ENCODE results near the gene NPIPB2. TPM values are rescaled to one million over a fixed set of nuclear protein-coding genes. Genes with fewer than 3 reads are reported as not detected.

Gene NPIPB2
- total and polyA plus RNA-seq, 2 donors (not counting 1 experiment from before 2014, with no cell fraction given) = 1.2 to 3.3 TPM

GRCh38 chr16:11901091-11901490 lies 40.8 kb downstream of the NPIPB2 start:
- no peak overlapping the region for H3K4me3 ChIP-seq (replicated peaks in 1 of 4; ENCODE audit: control extremely low read depth in 1 of 4, insufficient read depth in 1 of 4, low read depth in 3 of 4, low read length in 4 of 4)
- TF ChIP-seq, protein P1, sequence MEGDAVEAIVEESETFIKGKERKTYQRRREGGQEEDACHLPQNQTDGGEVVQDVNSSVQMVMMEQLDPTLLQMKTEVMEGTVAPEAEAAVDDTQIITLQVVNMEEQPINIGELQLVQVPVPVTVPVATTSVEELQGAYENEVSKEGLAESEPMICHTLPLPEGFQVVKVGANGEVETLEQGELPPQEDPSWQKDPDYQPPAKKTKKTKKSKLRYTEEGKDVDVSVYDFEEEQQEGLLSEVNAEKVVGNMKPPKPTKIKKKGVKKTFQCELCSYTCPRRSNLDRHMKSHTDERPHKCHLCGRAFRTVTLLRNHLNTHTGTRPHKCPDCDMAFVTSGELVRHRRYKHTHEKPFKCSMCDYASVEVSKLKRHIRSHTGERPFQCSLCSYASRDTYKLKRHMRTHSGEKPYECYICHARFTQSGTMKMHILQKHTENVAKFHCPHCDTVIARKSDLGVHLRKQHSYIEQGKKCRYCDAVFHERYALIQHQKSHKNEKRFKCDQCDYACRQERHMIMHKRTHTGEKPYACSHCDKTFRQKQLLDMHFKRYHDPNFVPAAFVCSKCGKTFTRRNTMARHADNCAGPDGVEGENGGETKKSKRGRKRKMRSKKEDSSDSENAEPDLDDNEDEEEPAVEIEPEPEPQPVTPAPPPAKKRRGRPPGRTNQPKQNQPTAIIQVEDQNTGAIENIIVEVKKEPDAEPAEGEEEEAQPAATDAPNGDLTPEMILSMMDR (conservative IDR thresholded peaks at IDR 0.05 in 1 of 2, IDR thresholded peaks at IDR 0.05 in 1 of 2; ENCODE audit: low read depth in 1 of 2, low read length in 2 of 2) = no peak
- no peak for TF ChIP-seq EZH2 (IDR thresholded peaks at IDR 0.05; ENCODE audit: low read length, missing control alignments)
- no peaks in the 10 kb centered on the region for H3K9me3 ChIP-seq (ENCODE audit: control insufficient read depth, insufficient read depth, low read depth, low read length)
- DNase-seq (ENCODE audit: low read depth in 2 of 2) = peak in 1 of 2 donors; percentile 43
- H4K20me1 ChIP-seq (ENCODE audit: control insufficient read depth, extremely low read depth, insufficient read depth, low read length) = no peaks in the 10 kb centered on the region
- H3K4me1 ChIP-seq (ENCODE audit: control insufficient read depth, extremely low read depth, insufficient read depth, low read length) = peaks cover 3% of the 10 kb centered on the region
- H3K9ac ChIP-seq (ENCODE audit: insufficient read depth, low read length) = no peak overlapping the region
- H3K79me2 ChIP-seq (ENCODE audit: control insufficient read depth, insufficient read depth, low read length) = peaks cover 87% of the 10 kb centered on the region
- H3K27me3 ChIP-seq (ENCODE audit: control insufficient read depth, insufficient read depth, low read length) = no peaks in the 10 kb centered on the region
- no peak overlapping the region for H3K27ac ChIP-seq (ENCODE audit: insufficient read depth, low read length)
- H3K4me2 ChIP-seq (ENCODE audit: extremely low read depth, insufficient read depth, low read length) = no peak overlapping the region
- no peaks in the 10 kb centered on the region for H3K36me3 ChIP-seq (ENCODE audit: control insufficient read depth, insufficient read depth, low read length)
- no peak overlapping the region for H2AFZ ChIP-seq (ENCODE audit: low read length)

- Histone ChIP-seq H3K27ac (ENCODE audit: insufficient read depth, low read length) (no peak overlapping the region), H3K4me1 (ENCODE audit: control insufficient read depth, extremely low read depth, insufficient read depth, low read length) (peaks cover 3% of the 10 kb centered on the region), H3K27me3 (ENCODE audit: control insufficient read depth, insufficient read depth, low read length) (no peaks in the 10 kb centered on the region), H3K36me3 (ENCODE audit: control insufficient read depth, insufficient read depth, low read length) (peaks cover 5% of the 10 kb centered on the region), H3K4me3 (replicated peaks in 1 of 4; ENCODE audit: control extremely low read depth in 1 of 4, insufficient read depth in 1 of 4, low read depth in 3 of 4, low read length in 4 of 4) (no peak overlapping the region), H3K9me3 (ENCODE audit: control insufficient read depth, insufficient read depth, low read depth, low read length) (no peaks in the 10 kb centered on the region), H3K4me2 (ENCODE audit: extremely low read depth, insufficient read depth, low read length) (no peak overlapping the region), H2AFZ (ENCODE audit: low read length) (no peak overlapping the region), H4K20me1 (ENCODE audit: control insufficient read depth, extremely low read depth, insufficient read depth, low read length) (no peaks in the 10 kb centered on the region), H3K9ac (ENCODE audit: insufficient read depth, low read length) (no peak overlapping the region), H3K79me2 (ENCODE audit: control insufficient read depth, insufficient read depth, low read length) (peaks cover 64% of the 10 kb centered on the region)
- no peak for TF ChIP-seq EZH2 (IDR thresholded peaks at IDR 0.05; ENCODE audit: low read length, missing control alignments)
- TF ChIP-seq, protein P1 (conservative IDR thresholded peaks at IDR 0.05 in 1 of 2, IDR thresholded peaks at IDR 0.05 in 1 of 2; ENCODE audit: low read depth in 1 of 2, low read length in 2 of 2) = no peak
- peak; percentile 64 to 83 for DNase-seq (ENCODE audit: low read depth in 2 of 2)
Observed at GRCh38 chr16:11896486-11897176, 45.2 kb downstream of the NPIPB2 start.

DNA sequence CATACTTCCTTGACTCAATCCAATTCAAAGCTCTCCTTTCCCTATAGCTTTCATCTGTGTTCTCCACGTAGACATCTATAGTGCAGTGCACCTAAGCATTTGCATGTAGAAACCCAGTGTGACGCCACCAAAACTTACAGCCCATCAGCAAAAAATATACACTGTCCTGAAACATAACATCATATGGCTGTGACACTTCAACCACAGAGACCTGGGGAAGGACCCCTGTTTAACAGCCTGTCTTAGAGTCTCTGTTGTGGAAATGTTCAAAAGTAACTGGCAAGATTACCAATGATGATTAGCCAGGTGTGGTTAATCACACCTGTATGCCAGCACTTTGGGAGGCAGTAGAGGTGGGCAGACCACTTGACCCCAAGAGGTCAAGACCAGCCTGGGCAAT lies 48.3 kb downstream of the NPIPB2 start:
- Histone ChIP-seq H4K20me1 (ENCODE audit: control insufficient read depth, extremely low read depth, insufficient read depth, low read length) (no peaks in the 10 kb centered on the region), H3K4me2 (ENCODE audit: extremely low read depth, insufficient read depth, low read length) (no peak overlapping the region), H3K9me3 (ENCODE audit: control insufficient read depth, insufficient read depth, low read depth, low read length) (no peaks in the 10 kb centered on the region), H3K79me2 (ENCODE audit: control insufficient read depth, insufficient read depth, low read length) (peaks cover 34% of the 10 kb centered on the region), H3K27me3 (ENCODE audit: control insufficient read depth, insufficient read depth, low read length) (no peaks in the 10 kb centered on the region), H3K36me3 (ENCODE audit: control insufficient read depth, insufficient read depth, low read length) (peaks cover 10% of the 10 kb centered on the region), H3K27ac (ENCODE audit: insufficient read depth, low read length) (no peak overlapping the region), H2AFZ (ENCODE audit: low read length) (no peak overlapping the region), H3K4me1 (ENCODE audit: control insufficient read depth, extremely low read depth, insufficient read depth, low read length) (peaks cover 3% of the 10 kb centered on the region), H3K9ac (ENCODE audit: insufficient read depth, low read length) (no peak overlapping the region), H3K4me3 (replicated peaks in 1 of 4; ENCODE audit: control extremely low read depth in 1 of 4, insufficient read depth in 1 of 4, low read depth in 3 of 4, low read length in 4 of 4) (no peak overlapping the region)
- DNase-seq (ENCODE audit: low read depth in 2 of 2) = no peak
- no peak for TF ChIP-seq EZH2 (IDR thresholded peaks at IDR 0.05; ENCODE audit: low read length, missing control alignments)
- TF ChIP-seq, protein P1 (conservative IDR thresholded peaks at IDR 0.05 in 1 of 2, IDR thresholded peaks at IDR 0.05 in 1 of 2; ENCODE audit: low read depth in 1 of 2, low read length in 2 of 2) = no peak

Measured in fibroblast of lung (primary cell).